ENCODE data around the gene FAM237B.
"Not testable (repeated sequence)": the region's sequence is repeated elsewhere in the genome, so short reads cannot be mapped to it uniquely, and the experiment has no call there.

DNA sequence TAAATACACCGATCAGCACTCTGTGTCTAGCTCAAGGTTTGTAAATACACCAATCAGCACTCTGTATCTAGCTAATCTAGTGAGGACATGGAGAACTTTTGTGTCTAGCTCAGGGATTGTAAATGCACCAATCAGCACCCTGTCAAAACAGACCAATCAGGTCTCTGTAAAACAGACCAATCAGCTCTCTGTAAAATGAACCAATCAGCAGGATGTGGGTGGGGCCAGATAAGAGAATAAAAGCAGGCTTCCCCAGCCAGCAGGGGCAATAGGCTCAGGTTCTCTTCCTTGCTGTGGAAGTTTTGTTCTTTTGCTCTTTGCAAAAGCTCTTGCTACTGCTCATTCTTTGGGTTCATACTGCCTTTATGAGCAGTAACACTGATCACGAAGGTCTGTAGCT lies 13.8 kb upstream of the FAM237B start:
- TF ChIP-seq, protein P1, sequence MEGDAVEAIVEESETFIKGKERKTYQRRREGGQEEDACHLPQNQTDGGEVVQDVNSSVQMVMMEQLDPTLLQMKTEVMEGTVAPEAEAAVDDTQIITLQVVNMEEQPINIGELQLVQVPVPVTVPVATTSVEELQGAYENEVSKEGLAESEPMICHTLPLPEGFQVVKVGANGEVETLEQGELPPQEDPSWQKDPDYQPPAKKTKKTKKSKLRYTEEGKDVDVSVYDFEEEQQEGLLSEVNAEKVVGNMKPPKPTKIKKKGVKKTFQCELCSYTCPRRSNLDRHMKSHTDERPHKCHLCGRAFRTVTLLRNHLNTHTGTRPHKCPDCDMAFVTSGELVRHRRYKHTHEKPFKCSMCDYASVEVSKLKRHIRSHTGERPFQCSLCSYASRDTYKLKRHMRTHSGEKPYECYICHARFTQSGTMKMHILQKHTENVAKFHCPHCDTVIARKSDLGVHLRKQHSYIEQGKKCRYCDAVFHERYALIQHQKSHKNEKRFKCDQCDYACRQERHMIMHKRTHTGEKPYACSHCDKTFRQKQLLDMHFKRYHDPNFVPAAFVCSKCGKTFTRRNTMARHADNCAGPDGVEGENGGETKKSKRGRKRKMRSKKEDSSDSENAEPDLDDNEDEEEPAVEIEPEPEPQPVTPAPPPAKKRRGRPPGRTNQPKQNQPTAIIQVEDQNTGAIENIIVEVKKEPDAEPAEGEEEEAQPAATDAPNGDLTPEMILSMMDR (IDR thresholded peaks at IDR 0.05 in 2 of 3, conservative IDR thresholded peaks at IDR 0.05 in 1 of 3; ENCODE audit: insufficient read depth in 2 of 3, low read depth in 1 of 3, low read length in 3 of 3) = not testable (repeated sequence)
- not testable (repeated sequence) for TF ChIP-seq POLR2A (conservative IDR thresholded peaks at IDR 0.05); MEIS2 (IDR thresholded peaks at IDR 0.05; ENCODE audit: partially characterized antibody)
